Activated CD8-positive, alpha-beta memory T cell treated with anti-CD3 and anti-CD28 coated beads, Interleukin-2, amount 50 U/mL, for 1 hour (primary cell): ENCODE results near the gene MRPS34.
A peak's percentile ranks its signal among the peaks of the same experiment; 100 is the strongest.
"Not testable (repeated sequence)": the region's sequence is repeated elsewhere in the genome, so short reads cannot be mapped to it uniquely, and the experiment has no call there.

Experiments used
- DNase-seq: peaks from one replicate; pipeline ENCODE4 v3.0.0-alpha.2; 2020; ENCODE audit errors: extremely low read depth

Gene MRPS34

DNA sequence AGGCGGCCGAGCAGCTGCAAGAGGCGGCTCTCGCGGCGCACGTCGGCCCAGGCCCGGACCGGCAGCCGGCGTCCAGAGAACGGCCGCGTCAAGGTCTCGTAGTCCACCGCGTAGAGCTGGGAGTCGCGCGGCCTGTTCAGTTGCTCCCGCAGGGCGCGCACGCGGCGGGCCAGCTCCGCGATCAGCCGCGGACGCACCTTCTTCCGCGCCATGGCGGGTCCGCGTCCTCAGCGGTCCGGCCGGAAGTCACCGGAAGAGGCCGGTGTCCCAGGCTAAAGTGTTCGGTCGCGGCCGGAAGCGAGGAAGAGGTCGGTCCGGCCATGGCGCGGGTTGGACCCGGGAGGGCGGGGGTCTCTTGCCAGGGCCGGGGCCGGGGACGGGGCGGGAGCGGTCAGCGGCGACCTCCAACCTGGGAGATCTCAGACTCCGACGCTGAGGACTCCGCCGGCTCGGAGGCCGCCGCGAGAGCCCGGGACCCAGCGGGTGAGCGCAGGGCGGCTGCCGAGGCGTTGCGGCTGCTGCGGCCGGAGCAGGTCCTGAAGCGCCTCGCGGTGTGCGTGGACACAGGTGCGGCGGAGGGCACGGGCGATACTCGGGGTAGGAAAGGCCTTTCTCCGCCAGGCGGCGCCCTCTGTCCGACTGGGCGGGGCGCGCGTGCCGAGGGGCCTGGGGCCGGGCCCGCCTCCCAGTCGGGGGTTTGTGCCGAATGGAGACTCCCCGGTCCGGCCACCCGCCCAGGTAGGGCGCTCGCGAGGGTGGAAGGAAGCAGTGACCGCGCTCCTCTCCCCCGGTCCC lies at the start of gene MRPS34:
Gene MRPS34, minus strand, starts transcription at position 227 of the 795 bp plus-strand sequence. Its CDS starts 15 bp downstream, at position 212.
- DNase-seq: peak; percentile 37

DNA sequence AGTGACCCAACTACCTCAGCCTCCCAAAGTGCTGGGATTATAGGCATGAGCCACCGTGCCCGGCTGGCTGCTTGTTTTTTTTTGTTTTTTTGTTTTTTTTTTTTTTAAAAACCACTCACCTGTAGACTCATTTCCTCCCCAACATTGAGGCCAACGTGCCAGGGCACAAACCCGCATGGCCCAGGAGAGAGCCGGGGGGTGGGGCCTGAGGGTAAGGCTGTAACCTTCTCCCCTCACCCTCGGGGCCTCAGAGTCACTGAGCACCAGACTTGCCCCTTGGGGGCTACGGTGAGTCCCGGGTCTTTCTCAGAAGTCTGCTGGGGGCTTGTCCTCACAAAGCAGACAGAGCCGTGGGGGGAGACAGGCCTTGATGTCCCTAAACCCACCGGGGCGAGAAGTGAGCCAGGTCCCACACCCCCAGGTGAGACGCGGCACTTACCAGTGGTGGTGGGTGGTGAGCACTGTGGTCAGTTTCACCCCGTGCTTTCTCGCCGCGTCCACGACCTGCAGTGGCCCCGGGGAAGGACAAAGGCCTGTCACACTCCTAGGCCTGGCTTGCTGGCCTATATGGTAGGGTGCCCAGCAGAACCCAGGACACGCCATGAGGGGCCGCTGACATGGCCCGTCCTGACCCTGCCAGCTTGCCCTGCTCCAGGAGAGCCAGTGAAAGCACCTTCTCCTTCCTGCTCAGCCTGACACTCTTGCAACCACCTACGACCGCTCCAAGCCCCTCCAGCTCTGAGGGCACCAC lies 49.1 kb upstream of the MRPS34 start:
- no peak for DNase-seq

DNA sequence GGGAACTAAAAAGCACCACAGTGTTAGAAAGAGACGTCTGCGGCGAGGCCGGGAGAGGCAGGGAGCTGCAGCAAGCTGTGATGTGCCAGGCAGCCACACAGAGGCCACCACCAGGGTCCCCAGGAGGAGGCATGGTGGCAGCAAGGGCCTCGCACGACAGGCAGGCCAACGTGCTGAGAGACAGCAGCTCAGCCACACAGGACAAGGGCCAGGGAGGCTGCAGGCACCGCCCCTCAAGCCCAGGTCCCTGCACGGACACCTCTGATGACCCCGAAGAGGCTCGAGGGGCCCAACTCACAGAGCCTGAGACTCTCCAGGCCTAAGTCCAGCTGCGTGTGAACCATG lies 48.0 kb upstream of the MRPS34 start:
- DNase-seq: no peak

DNA sequence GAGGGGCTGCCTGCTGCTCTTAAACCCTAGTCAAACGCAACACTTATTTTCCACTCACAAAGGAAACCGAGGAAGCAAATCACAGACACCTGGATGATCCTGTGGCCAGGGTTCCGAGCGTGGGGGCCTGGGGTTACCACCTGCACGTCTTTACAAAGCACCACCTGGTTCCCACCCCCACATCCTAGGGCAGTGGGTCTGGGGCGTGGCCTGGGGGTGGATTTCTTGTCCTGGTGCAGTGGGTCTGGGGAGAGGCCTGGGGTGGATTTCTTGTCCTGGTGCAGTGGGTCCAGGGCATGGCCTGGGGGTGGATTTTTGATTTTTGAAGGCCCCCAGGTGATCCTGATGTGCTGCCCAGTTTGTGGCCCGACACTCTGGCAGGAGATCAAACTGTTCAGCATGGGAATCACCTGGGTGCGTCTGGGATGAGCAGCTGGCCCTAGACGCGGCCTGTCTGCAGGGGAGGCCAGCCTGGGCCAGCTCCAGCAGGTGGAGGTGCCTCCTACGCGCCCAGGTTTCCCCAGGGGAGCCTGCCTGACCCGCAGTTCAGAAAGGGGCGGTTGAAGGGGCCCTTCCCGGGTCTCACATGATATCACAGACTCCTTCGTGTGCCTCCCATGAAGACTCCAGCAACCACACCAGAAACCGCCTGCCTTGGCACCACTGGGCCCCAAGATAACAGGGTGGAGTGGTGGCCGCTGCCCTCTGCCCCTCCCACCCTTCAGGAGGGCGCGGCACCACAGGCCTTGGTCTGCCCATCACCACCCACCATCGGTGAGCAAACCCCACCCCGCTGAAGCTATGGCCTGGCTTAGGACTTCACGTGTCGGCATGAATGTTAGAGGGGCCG lies 47.4 kb upstream of the MRPS34 start:
- DNase-seq: no peak

DNA sequence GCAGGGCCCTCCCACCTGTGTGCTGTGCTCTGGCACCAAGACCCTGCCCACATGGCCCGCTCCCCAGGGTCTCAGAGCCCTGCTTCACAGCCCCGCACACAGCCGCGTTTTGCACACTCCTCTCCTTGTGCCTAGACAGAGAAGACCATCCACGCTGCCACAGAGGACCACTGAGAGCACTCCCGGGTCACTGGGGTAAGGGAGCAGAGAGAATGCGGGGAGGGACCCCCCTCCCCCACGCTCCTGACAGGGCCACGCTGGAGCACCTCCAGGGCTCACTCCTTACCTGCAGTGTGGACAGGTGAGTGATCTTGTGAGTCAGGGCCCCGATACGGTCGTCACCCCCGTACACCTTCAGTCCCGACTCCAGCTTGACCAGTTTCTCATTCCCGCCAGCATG lies 46.7 kb upstream of the MRPS34 start:
- DNase-seq: no peak

DNA sequence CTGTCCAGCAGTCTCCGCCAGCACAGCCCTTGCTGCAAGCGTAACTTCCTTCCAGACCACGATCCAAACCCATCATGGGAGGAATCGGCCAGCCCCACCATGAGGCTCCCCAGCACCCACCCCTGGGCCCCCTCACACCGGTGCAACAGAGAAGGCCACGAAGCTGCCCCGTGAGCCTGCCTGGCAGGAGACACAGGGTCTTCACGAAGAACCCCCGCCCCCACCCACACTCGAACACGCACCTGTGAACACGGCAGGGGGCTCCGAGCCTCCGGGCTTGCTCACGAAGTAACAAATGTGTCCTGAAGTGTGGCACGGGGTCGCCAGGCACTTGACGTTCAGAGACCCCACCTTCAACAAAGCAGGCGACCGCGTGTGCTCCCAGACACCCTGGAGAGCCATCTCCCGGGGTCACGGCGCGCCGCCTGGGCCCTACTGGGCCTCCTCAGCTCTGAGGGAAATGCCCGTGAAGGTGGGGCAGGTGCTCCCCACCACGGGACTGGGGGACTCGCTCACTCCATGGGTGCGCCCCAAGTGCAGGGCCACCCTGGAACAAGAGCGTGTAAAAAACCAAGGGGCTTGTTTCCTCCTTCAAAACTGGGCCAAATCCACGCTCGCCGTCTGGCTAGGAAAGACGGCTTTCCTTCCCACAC lies 46.1 kb upstream of the MRPS34 start:
- DNase-seq: no peak

DNA sequence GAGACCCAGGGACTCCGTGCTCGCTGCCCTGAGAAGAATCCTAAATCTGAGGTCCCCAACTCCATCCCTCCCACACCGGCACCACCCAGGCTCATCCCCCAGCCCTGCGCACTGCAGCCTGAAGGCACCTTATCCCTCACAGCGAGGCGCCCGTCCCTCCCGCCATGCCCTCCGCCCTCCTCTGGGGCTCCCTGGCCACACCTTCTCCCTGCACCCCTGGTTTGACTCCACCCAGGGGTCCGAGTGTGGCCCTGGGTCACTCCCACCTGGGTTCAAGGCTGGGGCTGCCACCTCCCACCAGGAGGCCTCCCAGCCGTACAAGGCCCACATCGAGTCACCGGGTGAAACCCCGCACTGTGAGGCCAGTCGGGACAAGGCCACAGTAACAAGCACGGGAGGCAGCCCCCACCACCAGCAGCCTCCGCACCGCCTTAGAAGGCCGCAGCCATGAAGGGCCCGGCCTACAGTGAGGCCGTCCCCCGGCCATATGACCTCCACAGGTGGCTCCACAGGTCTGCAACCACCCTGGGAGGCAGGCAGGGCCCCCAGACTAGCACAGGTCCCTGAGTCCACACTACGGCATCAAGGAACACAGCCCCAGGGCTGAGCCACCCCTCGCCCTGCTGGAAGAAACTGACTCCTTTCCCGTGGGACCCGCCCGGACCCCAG lies 45.4 kb upstream of the MRPS34 start:
- no peak for DNase-seq

DNA sequence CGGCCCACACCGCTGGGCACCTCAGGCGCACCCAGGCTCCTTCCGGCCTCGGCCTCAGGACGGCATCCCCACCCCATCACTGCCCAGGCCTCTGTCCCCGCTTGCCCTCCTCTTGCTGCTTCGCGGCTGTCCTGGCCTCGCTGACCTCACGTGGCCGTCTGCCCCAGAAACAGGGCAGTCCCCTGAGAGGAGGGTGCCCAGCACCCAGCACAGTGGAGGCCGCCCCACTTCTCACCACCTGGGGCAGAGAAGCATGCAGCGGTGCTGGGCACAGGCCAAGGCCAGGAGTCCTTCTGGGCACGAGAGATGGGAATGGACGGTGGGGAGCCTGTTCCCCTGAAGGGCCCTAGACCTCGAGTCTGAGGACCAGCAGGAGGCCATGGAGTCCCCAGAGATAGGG lies 44.8 kb upstream of the MRPS34 start:
- DNase-seq: no peak

DNA sequence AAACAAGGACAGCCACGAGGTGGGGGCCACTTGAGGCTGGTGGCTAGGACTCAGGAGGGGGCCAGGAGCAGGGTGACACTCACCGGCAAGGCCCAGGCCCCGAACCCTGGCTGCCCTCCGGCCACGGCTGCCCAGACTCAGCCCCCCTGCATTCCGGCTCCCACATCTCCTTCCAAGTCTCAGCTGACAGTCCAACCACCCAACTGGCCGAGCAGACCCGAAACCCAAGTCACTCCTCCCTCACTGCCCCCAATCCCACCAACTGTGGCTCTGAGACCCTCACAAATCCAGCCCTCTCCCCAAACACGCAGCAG lies 44.3 kb upstream of the MRPS34 start:
- DNase-seq: no peak

DNA sequence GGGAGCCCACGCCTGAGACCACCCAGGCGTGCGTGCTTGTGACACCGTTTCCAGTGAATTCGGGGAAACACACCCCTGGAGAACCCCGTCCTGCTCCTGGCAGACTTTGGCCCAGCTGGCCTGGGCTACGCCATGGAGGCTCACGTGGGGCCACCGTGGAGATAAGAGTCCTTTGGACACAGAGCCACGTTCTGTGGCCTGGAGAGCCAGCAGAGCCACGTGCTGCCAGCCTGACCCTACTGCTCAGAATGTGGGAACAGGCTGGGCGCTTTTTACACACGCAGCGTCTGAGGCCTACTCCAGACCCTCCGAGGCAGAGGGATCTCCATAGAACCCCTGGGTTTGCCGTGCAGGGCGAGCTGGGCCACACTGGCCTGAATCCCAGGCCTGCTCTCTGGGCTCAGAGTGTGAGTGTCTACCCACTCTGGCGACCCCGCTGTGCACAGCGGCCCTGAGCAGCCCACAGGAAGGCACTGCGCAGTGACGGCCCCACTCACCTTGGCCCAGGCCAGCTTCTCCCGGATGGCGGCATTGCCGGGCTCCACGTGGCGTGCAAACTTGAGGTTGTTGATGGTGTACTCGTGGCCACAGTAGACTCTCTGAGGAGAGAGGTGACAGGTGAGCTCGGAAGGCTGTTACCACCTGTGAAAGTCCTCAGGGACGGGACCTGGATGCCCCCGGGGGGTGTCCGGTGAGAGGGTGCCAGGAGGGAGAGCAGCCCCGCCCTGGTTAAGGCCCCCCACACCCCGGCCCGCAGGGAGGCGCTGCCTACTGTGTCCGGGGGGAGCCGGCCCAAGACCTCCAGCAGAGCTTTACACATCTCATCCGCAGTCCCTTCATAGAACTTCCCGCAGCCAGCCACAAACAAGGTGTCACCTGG lies 43.7 kb upstream of the MRPS34 start:
- DNase-seq: no peak

DNA sequence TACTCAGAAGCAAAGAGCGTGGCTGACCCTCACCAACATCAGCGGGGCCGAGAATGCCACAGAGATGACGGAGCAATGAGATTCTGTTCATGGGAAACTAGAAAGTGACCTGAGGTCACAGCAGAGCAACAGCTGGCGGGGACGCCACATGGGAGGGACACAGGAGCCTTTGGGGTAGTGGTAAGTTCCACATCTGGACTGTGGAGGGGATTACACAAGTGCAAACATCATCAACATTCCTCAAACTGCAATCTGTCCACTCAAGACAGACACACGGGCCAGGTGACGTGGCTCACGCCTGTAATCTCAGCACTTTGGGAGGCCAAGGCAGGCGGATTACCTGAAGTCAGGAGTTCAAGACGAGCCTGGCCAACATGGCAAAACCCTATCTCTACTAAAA lies 42.5 kb upstream of the MRPS34 start:
- no peak for DNase-seq

DNA sequence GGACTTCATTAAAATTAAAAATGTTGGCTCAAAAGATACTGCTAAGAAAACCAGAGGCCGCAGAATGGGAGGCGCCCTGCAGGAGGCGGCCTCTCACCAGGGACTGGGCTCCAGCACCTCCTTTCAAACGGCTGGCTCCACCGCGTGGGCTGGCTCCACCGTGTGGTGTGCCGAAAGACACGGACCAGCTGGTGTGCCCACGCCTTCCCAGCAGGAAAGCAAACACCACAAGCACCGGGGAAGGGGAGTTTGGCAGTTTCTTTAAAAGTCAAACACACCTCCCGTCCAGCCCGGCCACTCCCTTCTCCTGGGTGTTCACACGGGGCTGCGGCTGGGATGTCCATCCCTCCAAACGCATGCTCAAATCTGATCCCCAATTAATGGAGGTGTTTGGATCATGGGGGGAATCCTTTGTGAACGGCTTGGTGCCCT lies 39.8 kb upstream of the MRPS34 start:
- DNase-seq: no peak

DNA sequence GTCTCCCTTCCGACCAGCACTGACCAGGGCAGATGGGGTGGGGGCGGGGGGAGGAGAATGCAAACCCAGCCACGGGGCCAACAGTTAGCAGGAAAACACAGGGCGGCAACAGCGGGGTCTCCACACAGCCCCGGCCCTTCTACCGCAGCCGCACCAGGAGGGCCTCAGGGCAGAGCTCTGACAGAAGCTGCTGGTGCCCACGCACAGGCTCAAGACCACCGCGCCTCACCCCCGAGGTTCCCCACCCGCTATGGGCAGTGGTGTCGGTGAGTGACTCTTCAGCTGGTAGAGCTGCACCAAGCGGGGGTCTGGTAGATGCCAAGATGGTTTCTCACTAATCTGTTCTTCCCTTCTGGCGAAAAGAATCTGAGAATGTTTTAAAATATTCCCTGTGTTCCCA lies 37.6 kb upstream of the MRPS34 start:
- DNase-seq: no peak

DNA sequence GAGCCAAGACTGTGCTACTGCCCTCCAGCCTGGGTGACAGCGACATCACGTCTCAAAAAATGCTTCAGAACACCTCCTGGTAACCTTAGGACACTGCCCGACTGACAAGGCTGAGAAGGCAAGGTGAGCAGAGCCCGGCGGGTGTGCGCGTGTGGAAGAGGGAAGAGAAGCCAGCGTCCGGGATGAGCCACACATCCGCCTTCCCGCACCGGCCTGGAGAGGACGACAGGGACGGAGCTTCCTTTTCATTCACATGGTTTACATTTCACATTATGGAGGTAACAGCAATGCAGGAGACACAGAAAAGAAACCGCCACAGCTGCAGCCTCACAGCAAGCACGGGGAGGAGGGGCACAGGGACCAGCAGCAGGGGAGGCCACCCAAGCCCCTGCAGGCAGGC lies 37.2 kb upstream of the MRPS34 start:
- no peak for DNase-seq

DNA sequence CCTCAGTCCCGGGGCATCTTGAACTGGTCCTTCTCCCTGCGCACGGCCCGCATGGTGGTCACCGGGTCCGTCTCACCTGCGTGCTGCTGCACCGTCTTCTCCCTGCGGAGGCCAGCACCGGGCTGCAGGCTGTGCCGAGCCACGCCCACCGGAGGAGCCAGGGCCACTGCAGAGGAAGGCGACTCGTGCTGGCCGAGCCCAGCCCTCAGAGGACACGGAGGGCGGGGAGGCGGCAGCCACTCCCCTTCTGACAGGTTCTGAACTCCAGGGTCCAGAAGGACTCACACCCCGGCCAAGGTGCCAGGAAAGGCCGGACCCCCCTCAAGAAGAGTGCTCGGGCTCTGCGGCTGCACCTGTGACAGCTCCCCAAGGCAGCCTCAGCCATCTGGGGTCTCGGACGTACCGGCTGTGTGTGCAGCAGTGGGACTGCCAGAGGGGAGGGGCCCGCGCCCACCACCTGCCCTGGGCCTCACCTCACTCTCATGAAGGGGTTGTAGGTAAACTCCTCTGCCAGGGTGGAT lies 36.4 kb upstream of the MRPS34 start:
- DNase-seq: no peak

DNA sequence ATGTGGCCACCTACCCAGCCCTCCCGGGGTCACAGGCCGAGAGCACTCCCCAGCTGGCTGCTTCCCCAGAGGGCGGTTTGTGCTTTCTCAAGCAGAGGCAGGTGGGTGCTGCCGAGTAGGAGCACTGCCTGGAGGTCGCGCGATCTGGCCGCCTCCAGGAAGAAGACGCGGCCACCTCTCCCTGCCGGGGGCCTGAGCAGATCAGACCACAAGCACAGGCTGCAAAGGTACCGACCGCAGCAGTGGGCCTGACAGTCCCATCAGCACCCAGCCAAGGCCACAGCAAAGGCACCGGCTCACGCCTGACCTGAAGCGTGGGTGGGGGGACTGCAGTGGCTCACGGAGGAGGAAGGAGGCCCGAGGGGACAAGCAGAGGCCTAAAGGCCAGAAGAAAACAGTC lies 35.8 kb upstream of the MRPS34 start:
- DNase-seq: no peak

DNA sequence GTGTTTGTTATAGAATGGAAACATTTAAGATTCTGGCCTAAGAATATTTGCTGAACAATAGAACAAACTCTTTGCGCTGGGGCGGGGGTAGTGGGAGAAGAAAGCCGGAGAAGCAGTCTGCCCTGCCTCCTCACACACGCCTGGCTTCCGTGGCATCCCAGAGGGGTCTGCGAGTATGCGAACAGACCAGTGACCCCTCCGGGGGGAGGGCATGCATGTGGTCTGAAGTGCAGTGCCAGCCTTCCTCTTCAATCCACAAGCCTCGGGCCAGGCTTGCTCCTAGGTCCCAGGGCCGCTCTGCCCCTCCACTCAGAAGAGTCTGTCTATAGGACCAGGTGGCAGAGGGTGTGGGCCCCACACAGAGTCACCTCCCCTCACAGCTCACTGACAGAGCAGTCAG lies 34.7 kb upstream of the MRPS34 start:
- no peak for DNase-seq

DNA sequence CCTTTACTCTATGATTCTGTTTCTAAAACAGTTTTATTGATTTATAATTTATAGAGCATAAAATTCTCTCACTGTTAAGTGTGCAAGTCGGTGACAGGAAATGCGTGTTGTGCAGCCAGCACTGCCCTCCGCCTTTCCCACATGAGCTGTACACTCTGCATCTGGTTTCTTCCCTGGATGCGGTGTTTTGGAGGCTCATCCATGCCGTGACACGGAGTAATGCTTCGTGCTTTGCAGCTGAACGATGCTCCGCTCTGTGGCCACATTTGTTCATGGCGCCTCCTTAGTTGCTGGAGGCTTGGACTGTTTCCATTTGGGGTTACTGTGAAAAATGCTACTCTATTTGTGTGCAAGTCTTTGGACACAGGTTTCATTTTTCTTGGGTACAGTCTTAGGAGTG lies 27.8 kb upstream of the MRPS34 start:
- no peak for DNase-seq

DNA sequence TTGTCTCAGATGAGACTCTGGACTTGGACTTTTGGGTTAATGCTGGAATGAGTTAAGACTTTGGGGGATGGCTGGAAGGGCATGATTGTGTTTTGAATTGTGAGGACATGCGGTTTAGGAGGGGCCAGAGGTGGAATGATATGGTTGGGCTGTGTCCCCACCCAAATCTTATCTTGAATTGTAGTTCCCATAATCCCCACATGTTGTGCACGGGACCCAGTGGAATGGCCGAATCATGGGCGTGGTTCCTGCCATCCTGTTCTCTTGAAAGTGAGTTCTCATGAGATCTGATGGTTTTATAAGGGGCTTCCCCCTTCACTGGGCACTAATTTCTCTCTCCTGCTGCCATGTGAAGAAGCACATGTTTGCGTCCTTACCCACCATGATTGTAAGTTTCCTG lies 26.3 kb upstream of the MRPS34 start:
- DNase-seq: not testable (repeated sequence)

DNA sequence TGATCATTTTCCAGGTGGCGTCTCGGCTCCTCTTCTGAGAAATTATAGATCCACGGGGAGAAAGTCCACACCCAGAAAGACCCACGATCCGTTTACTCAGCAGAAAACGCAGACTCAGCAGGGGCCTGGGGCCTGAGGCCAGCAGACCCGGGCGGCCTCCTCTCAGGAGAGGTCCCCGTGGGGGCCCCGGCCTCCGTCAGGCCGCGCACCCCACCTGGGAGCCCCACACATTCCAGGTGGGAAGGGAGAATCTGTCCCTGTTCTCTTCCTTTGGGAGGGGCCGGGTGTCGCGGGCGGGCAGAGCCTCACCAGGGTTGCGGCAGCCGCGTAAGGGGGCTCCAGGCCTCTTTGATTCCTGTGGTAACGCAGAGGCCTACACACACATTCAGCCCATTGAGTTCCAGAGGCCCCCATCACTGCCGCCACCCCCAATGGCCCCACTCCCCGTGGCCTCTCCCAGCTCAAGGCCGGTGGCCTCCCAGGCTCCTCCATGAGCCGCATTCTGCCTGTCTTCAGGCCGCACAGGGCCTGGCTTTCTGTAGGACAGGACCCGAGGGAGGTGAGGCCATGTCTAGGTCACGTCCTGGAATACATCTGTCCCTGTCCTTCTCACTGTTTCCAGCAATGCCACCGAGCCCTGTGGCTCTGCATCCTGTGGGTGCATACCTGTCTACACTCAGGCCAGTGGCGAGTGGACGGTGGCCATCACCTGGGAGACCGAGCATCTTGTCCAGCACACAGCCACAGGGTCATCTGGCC lies 22.2 kb upstream of the MRPS34 start:
- DNase-seq: no peak
